Right lobe of liver (tissue), 4 donors: Measurements from ENCODE around the gene PIK3CD.

Experiments
- CTCF ChIP-seq, 4 donors: fragments of 200-600 bp in 3 of 4; fragments of 450-650 bp in 1 of 4; IDR thresholded peaks; one replicate each; pipeline versions ENCODE4 v1.5.1 to v1.8.0; 2016 to 2022; ENCODE audit warnings: antibody characterized with exemption in 4 of 4, mild to moderate bottlenecking in 2 of 4
- POLR2A ChIP-seq: fragments of 450-650 bp; IDR thresholded peaks from one replicate; pipeline ENCODE4 v1.6.1; 2017; ENCODE audit warnings: antibody characterized with exemption, mild to moderate bottlenecking
- donor health status: DM: no; HTN: no; CAD: no.
- donor health status: DM: no; HTN: no; CAD: no.
- donor health status: DM: no; HTN: yes; CAD: no.

- no peak for TF ChIP-seq CTCF (IDR thresholded peaks at IDR 0.05)
- no peak for TF ChIP-seq POLR2A
Observed at GRCh38 chr1:9722378-9722749, 70.8 kb downstream of the PIK3CD start.
